Upper lobe of left lung (tissue), 6 donors: ENCODE results near the gene SARDH. TPM values are rescaled to one million over a fixed set of nuclear protein-coding genes. Genes with fewer than 3 reads are reported as not detected.

ENCODE experiments used
- ATAC-seq, 2 donors: fragments of 200-7000 bp; cut with Tn5 transposase; one replicate each; pipeline ENCODE4 v1.9.1; 2022; ENCODE audit warnings: mild to moderate bottlenecking in 2 of 2, moderate library complexity in 2 of 2; ENCODE audit not compliant: low FRiP score in 2 of 2
- DNase-seq, 2 donors: peaks; one replicate each; pipeline ENCODE4 v3.0.0-alpha.2; 2019 to 2020
- H3K27ac ChIP-seq, 4 donors: fragments of 200-600 bp; sonication (generic); one replicate each; pipeline ENCODE4 v1.5.1; 2016 to 2019
- H3K27me3 ChIP-seq, 4 donors: fragments of 200-600 bp; sonication (generic); one replicate each; pipeline ENCODE4 v1.5.1; 2017 to 2019
- H3K36me3 ChIP-seq, 4 donors: fragments of 200-600 bp; sonication (generic); one replicate each; pipeline ENCODE4 v1.5.1; 2016 to 2019
- H3K4me1 ChIP-seq, 4 donors: fragments of 200-600 bp; sonication (generic); one replicate each; pipeline ENCODE4 v1.5.1; 2018 to 2019
- H3K4me3 ChIP-seq, 4 donors: fragments of 200-600 bp; sonication (generic); one replicate each; pipeline ENCODE4 v1.5.1; 2017 to 2019; ENCODE audit warnings: mild to moderate bottlenecking in 2 of 4, moderate library complexity in 1 of 4
- H3K9me3 ChIP-seq, 4 donors: fragments of 200-600 bp; sonication (generic); one replicate each; pipeline ENCODE4 v1.5.1; 2018 to 2019
- EP300 ChIP-seq, 4 donors: sonication (generic); formaldehyde crosslinking; IDR thresholded peaks; one replicate each; pipeline ENCODE4 v1.5.1; 2017; ENCODE audit warnings: antibody characterized with exemption in 4 of 4, control low read depth in 2 of 4
- POLR2A ChIP-seq, 4 donors: fragments of 450-650 bp; IDR thresholded peaks; one replicate each; pipeline ENCODE4 v1.5.1; 2016 to 2017; ENCODE audit warnings: antibody characterized with exemption in 4 of 4, mild to moderate bottlenecking in 2 of 4
- POLR2AphosphoS5 ChIP-seq, 2 donors: sonication (generic); formaldehyde crosslinking; IDR thresholded peaks; one replicate each; pipeline ENCODE4 v1.5.1; 2017; ENCODE audit warnings: antibody characterized with exemption in 2 of 2
- WGBS, 2 donors: methylation state at CpG; one replicate each; pipeline ENCODE4 v1.1.5; 2017 to 2018; 5-methylcytosine and 5-hydroxymethylcytosine counted together
- total RNA-seq, 6 donors: library from RNA; depleted of rRNA in 4 of 6; stranded (reverse); fragments of >200 nt in 4 of 6; gene quantifications; one replicate each; pipeline versions ENCODE4 v1.1.0 to v1.2.1, GENCODE V29; 2016 to 2021
- TF ChIP-seq, protein P1 (sequence below), 6 experiments: fragments of 450-650 bp in 4 of 6; fragments of 200-600 bp in 2 of 6; sonication (generic) in 2 of 6; IDR thresholded peaks; one replicate each; pipeline ENCODE4 v1.5.1; 2016 to 2019; ENCODE audit warnings: antibody characterized with exemption in 6 of 6
- donor health status: DM: no; HTN: no; CAD: no; lungs with moderate emphysema.
- donor health status: DM: no; HTN: yes; CAD: no; lungs with severe emphysema.

SARDH gene
- total RNA-seq, 6 donors from 2014 or later = 0.79 to 37.7 (median 4.2) TPM

- H3K27me3 ChIP-seq = no peaks in the 10 kb centered on the region
- no peak for TF ChIP-seq POLR2A (IDR thresholded peaks at IDR 0.05)
- TF ChIP-seq, protein P1, sequence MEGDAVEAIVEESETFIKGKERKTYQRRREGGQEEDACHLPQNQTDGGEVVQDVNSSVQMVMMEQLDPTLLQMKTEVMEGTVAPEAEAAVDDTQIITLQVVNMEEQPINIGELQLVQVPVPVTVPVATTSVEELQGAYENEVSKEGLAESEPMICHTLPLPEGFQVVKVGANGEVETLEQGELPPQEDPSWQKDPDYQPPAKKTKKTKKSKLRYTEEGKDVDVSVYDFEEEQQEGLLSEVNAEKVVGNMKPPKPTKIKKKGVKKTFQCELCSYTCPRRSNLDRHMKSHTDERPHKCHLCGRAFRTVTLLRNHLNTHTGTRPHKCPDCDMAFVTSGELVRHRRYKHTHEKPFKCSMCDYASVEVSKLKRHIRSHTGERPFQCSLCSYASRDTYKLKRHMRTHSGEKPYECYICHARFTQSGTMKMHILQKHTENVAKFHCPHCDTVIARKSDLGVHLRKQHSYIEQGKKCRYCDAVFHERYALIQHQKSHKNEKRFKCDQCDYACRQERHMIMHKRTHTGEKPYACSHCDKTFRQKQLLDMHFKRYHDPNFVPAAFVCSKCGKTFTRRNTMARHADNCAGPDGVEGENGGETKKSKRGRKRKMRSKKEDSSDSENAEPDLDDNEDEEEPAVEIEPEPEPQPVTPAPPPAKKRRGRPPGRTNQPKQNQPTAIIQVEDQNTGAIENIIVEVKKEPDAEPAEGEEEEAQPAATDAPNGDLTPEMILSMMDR (IDR thresholded peaks at IDR 0.05) = no peak
- H3K9me3 ChIP-seq = no peaks in the 10 kb centered on the region
- no peak overlapping the region for H3K4me3 ChIP-seq
- H3K36me3 ChIP-seq = no peaks in the 10 kb centered on the region
- H3K4me1 ChIP-seq = peaks cover 0 to 14% (median 6%) of the 10 kb centered on the region in 4 donors
- H3K27ac ChIP-seq = no peak overlapping the region
- ATAC-seq = no peak
- DNase-seq = no peak
- 91% methylated on average over 9 to 15 of the region's 15 CpGs for WGBS, 2 donors
Measured at GRCh38 chr9:133718563-133719315, 19.4 kb downstream of the SARDH start.

GRCh38 chr9:133717113-133718031 lies 20.8 kb downstream of the SARDH start:
- peak in 1 of 2 donors; percentile 61 for DNase-seq
- Histone ChIP-seq H3K27ac (no peak overlapping the region), H3K4me1 (peaks cover under 1 to 20% (median 7%) of the 10 kb centered on the region in 4 donors), H3K36me3 (no peaks in the 10 kb centered on the region), H3K27me3 (no peaks in the 10 kb centered on the region), H3K4me3 (no peak overlapping the region), H3K9me3 (no peaks in the 10 kb centered on the region)
- ATAC-seq = no peak
- 90 to 92% methylated on average over 10 to 20 of the region's 20 CpGs for WGBS, 2 donors
- TF ChIP-seq POLR2AphosphoS5 (IDR thresholded peaks at IDR 0.05) (no peak), EP300 (IDR thresholded peaks at IDR 0.05) (no peak), POLR2A (IDR thresholded peaks at IDR 0.05) (no peak)
- TF ChIP-seq, protein P1 (IDR thresholded peaks at IDR 0.05) = no peak

DNA sequence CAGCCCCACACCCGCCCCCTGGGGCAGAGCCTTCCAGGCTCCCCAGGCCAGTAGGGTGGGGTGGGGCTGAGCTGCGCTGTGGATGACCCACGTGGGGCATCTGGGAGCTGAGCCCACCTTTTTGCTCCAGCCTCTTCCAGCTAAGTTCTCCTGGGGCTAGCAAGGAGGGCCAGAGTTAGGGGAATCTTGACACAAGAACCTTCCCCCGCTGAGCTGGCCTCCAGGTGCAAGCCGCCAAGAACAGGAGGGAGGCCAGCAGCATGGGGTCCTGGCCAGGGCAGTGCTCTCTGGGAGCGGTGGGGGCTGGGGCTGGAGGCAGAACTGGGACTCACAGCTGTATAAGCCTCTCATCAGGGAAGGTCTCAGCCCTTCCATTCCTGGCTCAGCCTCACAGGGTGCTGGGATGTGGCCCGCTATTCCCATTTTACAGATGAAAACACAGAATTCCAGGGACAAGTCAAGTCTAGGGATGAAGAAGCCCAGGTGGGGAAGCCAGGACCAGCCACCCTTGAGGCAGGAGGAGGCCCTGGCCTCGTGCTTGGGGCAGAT lies 21.5 kb downstream of the SARDH start:
- no peaks in the 10 kb centered on the region for H3K36me3 ChIP-seq
- peaks cover 4 to 23% (median 8%) of the 10 kb centered on the region in 4 donors for H3K4me1 ChIP-seq
- H3K4me3 ChIP-seq = no peak overlapping the region
- DNase-seq (peak in 1 of 2 donors; percentile 39), ATAC-seq (no peak)
- WGBS, 2 donors = 64 to 67% methylated on average over 6 to 7 of the region's 8 CpGs
- no peaks in the 10 kb centered on the region for H3K9me3 ChIP-seq
- no peak for TF ChIP-seq POLR2A (IDR thresholded peaks at IDR 0.05)
- TF ChIP-seq EP300 (IDR thresholded peaks at IDR 0.05) = no peak
- TF ChIP-seq, protein P1 (IDR thresholded peaks at IDR 0.05) = no peak
- no peak for TF ChIP-seq POLR2AphosphoS5 (IDR thresholded peaks at IDR 0.05)
- H3K27ac ChIP-seq = peak overlapping the region in 1 of 4 donors; percentile 73
- H3K27me3 ChIP-seq = no peaks in the 10 kb centered on the region

DNA sequence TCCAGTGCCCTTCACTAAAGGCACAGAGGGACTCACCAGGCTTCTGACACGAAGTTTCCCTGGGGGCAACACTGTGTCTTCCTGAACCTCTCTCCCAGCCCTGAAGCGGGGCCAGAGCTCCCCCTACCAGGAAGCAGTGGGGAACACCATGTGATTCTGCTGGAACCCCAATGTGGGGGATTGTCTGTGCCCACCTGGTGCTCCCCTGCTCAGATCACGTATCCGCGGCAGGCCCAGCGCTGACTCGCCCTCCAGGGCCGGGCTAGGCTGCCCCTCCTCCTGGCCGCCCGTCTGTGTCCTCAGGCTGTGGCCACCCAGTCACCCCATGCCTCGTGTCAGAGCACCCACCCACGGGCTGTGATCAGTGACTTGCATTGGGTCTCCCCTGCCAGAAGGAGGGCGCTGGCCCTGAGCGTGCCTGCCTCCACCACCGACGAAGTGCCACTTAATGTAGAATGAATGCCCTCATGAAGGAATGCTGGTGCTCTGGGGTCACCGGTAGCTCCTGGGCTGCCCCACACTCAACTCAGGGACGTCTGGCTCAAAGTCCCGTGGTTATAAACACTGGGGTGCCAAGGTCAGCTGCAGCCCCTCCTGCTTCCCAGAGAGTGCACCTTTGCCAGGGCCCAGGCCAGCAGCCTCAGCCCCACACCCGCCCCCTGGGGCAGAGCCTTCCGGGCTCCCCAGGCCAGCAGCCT lies 22.1 kb downstream of the SARDH start:
- no peaks in the 10 kb centered on the region for H3K9me3 ChIP-seq
- peaks cover 4 to 23% (median 8%) of the 10 kb centered on the region in 4 donors for H3K4me1 ChIP-seq
- H3K36me3 ChIP-seq = no peaks in the 10 kb centered on the region
- WGBS, 2 donors = 66 to 72% methylated on average over 4 to 18 of the region's 21 CpGs
- H3K27me3 ChIP-seq = no peaks in the 10 kb centered on the region
- TF ChIP-seq, protein P1 (IDR thresholded peaks at IDR 0.05) = peak in 4 of 6 experiments; percentile 27 to 49 (median 41)
- TF ChIP-seq POLR2A (IDR thresholded peaks at IDR 0.05) (no peak), EP300 (IDR thresholded peaks at IDR 0.05) (no peak)
- H3K4me3 ChIP-seq = no peak overlapping the region
- peak overlapping the region in 2 of 4 donors; percentile 17 to 73 for H3K27ac ChIP-seq
- ATAC-seq = peak in 1 of 2 donors; percentile 12
- peak in 1 of 2 donors; percentile 78 for DNase-seq
